ENCODE data around the gene BTRC. TPM values are rescaled to one million over a fixed set of nuclear protein-coding genes. Genes with fewer than 3 reads are reported as not detected.

Gene BTRC
- total RNA-seq, 1 donor from 2014 or later: 18.2 TPM

DNA sequence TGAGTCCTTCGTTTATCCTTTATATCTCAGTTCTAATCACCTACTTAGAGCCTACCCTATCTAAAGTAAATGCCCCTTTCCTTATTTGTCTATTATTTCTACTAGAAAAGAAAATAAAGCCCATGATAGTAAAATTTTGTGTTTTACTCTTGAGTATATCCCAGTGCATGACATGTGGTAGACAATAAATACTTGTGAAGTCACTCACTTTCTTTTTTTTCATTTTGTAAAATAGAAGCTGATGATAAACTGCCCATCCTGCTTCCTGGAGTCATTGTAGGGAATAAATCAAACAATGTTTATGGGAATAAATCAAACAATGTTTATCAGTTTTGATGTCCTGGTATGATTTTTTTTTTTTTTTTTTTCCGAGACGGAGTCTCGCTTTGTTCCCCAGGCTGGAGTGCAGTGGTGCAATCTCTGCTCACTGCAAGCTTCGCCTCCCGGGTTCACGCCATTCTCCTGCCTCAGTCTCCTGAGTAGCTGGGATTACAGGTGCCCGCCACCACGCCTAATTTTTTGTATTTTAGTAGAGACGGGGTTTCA lies 36.1 kb downstream of the BTRC start:
- intact Hi-C loops (cut with DNase I): no loop called here
- Histone ChIP-seq H3K4me3 (no peak overlapping the region), H3K9me3 (no peaks in the 10 kb centered on the region), H3K4me1 (no peaks in the 10 kb centered on the region), H3K36me3 (no peaks in the 10 kb centered on the region), H3K27ac (no peak overlapping the region), H3K27me3 (no peaks in the 10 kb centered on the region)
- ATAC-seq (no peak), DNase-seq (no peak)
- TF ChIP-seq, protein P1, sequence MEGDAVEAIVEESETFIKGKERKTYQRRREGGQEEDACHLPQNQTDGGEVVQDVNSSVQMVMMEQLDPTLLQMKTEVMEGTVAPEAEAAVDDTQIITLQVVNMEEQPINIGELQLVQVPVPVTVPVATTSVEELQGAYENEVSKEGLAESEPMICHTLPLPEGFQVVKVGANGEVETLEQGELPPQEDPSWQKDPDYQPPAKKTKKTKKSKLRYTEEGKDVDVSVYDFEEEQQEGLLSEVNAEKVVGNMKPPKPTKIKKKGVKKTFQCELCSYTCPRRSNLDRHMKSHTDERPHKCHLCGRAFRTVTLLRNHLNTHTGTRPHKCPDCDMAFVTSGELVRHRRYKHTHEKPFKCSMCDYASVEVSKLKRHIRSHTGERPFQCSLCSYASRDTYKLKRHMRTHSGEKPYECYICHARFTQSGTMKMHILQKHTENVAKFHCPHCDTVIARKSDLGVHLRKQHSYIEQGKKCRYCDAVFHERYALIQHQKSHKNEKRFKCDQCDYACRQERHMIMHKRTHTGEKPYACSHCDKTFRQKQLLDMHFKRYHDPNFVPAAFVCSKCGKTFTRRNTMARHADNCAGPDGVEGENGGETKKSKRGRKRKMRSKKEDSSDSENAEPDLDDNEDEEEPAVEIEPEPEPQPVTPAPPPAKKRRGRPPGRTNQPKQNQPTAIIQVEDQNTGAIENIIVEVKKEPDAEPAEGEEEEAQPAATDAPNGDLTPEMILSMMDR (IDR thresholded peaks at IDR 0.05): no peak

DNA sequence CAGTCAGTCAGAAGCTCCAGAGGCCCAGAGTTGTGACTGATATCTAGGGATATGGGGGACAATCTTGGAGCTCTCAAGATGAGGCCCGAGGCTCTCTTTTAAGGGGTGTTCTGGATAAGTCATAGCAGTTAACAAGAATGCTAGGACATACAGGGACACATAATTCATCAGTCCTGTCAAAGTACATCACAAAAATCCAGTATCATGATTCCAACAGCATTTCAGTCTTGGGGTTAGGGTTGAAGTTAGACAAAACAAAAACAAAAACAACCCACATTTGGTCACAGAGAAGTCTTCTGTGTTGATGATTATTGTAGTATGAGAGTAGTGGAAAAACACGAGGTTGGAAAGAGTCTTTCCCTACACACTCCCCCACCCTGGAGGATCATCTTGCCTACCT lies 39.4 kb downstream of the BTRC start:
- Histone ChIP-seq H3K36me3 (no peaks in the 10 kb centered on the region), H3K27me3 (no peaks in the 10 kb centered on the region), H3K4me1 (no peaks in the 10 kb centered on the region), H3K27ac (no peak overlapping the region), H3K9me3 (no peaks in the 10 kb centered on the region), H3K4me3 (no peak overlapping the region)
- TF ChIP-seq, protein P1 (IDR thresholded peaks at IDR 0.05): no peak
- intact Hi-C loops (cut with DNase I): no loop called here
- no peak for ATAC-seq
- DNase-seq: no peak

DNA sequence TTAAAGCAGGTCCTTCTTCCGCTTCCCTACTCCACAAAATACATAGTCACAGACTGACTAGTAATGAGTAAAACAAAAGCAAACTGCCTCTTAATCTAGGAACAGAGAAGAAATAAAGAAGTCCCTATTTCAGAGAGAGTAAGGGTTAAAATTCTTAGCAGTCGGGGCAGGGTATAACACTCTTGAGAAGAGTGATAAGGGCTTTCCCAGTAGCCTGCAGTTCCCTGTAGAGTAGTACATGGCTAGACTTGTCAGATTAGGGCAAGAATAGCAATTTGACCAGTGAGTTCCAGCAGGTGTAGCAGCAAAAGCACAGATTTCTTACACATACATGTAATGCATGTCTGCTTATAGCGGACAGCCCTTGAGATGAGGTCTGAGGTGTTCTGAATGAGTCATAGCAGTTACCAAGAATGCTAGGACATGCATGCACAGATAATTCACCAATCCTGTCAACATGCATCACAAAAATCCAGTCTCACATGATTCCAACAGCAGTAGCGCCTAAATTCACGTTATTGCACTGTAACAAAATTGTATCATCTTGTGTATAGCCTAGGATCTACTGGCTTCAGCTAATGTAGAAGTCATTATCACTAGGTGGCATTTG lies 40.7 kb downstream of the BTRC start:
- Histone ChIP-seq H3K4me1 (no peaks in the 10 kb centered on the region), H3K27ac (no peak overlapping the region), H3K27me3 (no peaks in the 10 kb centered on the region), H3K4me3 (no peak overlapping the region), H3K36me3 (no peaks in the 10 kb centered on the region), H3K9me3 (no peaks in the 10 kb centered on the region)
- intact Hi-C loops (cut with DNase I): no loop called here
- DNase-seq (no peak), ATAC-seq (no peak)
- TF ChIP-seq, protein P1 (IDR thresholded peaks at IDR 0.05): no peak

DNA sequence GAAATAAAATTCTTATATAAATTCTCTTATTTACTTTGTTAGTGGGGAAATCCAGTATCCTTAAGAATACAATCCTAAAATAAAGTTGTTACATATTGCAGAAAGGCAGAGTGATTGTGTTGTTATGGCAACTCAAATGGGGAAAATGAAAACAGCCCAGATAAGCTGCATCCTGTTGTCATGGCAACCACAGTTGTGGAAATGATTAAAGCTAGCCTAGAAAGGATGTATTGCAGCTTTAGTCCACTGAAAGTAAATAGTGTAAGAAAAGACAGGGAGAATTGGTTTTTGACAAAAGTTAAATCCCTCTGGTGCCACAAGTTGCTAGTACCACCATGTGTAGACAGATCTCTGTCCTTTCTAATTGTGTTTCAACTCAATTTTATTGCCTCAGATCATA lies 43.2 kb downstream of the BTRC start:
- intact Hi-C loops (cut with DNase I): no loop called here
- no peaks in the 10 kb centered on the region for H3K4me1 ChIP-seq
- H3K9me3 ChIP-seq: no peaks in the 10 kb centered on the region
- DNase-seq: no peak
- ATAC-seq: no peak
- H3K36me3 ChIP-seq: no peaks in the 10 kb centered on the region
- TF ChIP-seq, protein P1 (IDR thresholded peaks at IDR 0.05): no peak
- H3K27me3 ChIP-seq: no peaks in the 10 kb centered on the region
- H3K4me3 ChIP-seq: no peak overlapping the region
- no peak overlapping the region for H3K27ac ChIP-seq

DNA sequence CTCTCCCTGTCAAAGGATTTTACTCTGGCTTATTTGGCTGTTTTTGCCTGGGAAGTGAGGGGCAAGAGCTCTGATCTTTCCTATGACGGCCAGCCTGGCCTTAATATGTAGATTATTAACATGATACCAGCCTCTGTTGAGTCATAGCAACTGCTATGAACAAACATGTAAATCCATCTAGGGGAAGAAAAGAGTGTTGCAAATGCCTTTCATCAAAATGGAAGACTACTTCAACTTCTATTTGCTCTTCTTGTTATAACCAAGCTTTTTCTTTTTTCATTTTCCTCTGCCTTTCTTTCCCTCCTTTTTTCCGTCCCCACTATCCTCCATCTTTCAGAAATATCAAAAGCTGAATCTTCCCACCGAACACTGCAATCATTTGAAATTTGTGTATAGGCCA lies 46.6 kb downstream of the BTRC start:
- no peaks in the 10 kb centered on the region for H3K4me1 ChIP-seq
- DNase-seq (no peak), ATAC-seq (no peak)
- no peak overlapping the region for H3K27ac ChIP-seq
- no peak overlapping the region for H3K4me3 ChIP-seq
- TF ChIP-seq, protein P1 (IDR thresholded peaks at IDR 0.05): no peak
- no peaks in the 10 kb centered on the region for H3K27me3 ChIP-seq
- H3K9me3 ChIP-seq: no peaks in the 10 kb centered on the region
- intact Hi-C loops (cut with DNase I): no loop called here
- H3K36me3 ChIP-seq: no peaks in the 10 kb centered on the region

DNA sequence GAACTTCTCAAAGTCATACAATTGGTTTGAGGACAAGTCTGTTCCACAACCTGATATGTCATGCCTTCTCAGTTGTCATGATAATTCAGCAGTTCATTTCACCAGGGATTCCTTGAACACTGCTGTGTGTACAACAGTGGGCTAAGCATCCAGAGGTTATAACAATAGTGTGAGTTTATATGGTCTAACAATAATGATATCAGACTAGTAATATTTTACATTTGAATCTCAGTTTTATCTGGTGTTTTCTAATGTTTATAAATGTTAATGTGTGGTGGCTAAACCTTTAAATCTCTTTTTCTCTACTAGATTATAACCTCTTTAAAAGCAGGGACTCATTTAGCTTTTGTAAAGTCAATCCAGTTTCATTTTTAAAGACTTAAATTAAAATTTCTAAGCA lies 48.7 kb downstream of the BTRC start:
- ATAC-seq (no peak), DNase-seq (no peak)
- TF ChIP-seq, protein P1 (IDR thresholded peaks at IDR 0.05): no peak
- H3K27ac ChIP-seq: no peak overlapping the region
- no peaks in the 10 kb centered on the region for H3K9me3 ChIP-seq
- no peak overlapping the region for H3K4me3 ChIP-seq
- H3K27me3 ChIP-seq: no peaks in the 10 kb centered on the region
- no peaks in the 10 kb centered on the region for H3K36me3 ChIP-seq
- intact Hi-C loops (cut with DNase I): no loop called here
- H3K4me1 ChIP-seq: no peaks in the 10 kb centered on the region
